ENCODE results near the gene PLXNA2.

GRCh38 chr1:208134491-208134890 is 109.7 kb downstream of the PLXNA2 start:
- TF ChIP-seq EZH2 (IDR thresholded peaks at IDR 0.05; ENCODE audit: insufficient read depth, poor library complexity, severe bottlenecking) (no peak), EZH2phosphoT487 (IDR thresholded peaks at IDR 0.05; ENCODE audit: insufficient read depth, low read depth) (no peak)
